ENCODE data around the gene ZCCHC17.

The ZCCHC17 gene

GRCh38 chr1:31289021-31289420 lies 7.8 kb upstream of the ZCCHC17 start:
- CTCF ChIA-PET = no interaction called here
- no peak for DNase-seq (ENCODE audit: extremely low spot score)
- POLR2A ChIA-PET = no interaction called here
- TF ChIP-seq L3MBTL2 (conservative IDR thresholded peaks at IDR 0.05) (no peak), TARDBP (IDR thresholded peaks at IDR 0.05) (no peak)

GRCh38 chr1:31295874-31296485 lies 852 bp upstream of the ZCCHC17 start:
- POLR2A ChIA-PET = interaction anchor here (0.8 to 1.6 kb wide), 21 partner anchors 8 to 253 kb away, joined by 3 to 20 read pairs (median 5); partner anchors contain the start of gene FABP3
- no peak for TF ChIP-seq SUZ12 (IDR thresholded peaks at IDR 0.05)
- no peak for TF ChIP-seq PKNOX1 (IDR thresholded peaks at IDR 0.05)
- no peak for TF ChIP-seq BHLHE40 (IDR thresholded peaks at IDR 0.05; ENCODE audit: borderline replicate concordance)
- TF ChIP-seq TARDBP (IDR thresholded peaks at IDR 0.05) = no peak
- no peak for TF ChIP-seq FOXM1 (IDR thresholded peaks at IDR 0.05; ENCODE audit: borderline replicate concordance)
- TF ChIP-seq L3MBTL2 (conservative IDR thresholded peaks at IDR 0.05) = no peak
- no peak for TF ChIP-seq HDGF (IDR thresholded peaks at IDR 0.05; ENCODE audit: borderline replicate concordance)
- no peak for TF ChIP-seq ARNT (IDR thresholded peaks at IDR 0.05)
- TF ChIP-seq NFRKB (IDR thresholded peaks at IDR 0.05) = no peak
- no peak for DNase-seq (ENCODE audit: extremely low spot score)
- CTCF ChIA-PET = interaction anchor here (1.1 kb wide), 1 partner anchor 99 kb away, joined by 3 read pairs; no protein-coding TSS in a partner anchor

- TF ChIP-seq NFRKB (IDR thresholded peaks at IDR 0.05) (no peak), FOXA1 (IDR thresholded peaks at IDR 0.05) (no peak), ELF4 (IDR thresholded peaks at IDR 0.05) (no peak), ARNT (IDR thresholded peaks at IDR 0.05) (no peak), LEF1 (IDR thresholded peaks at IDR 0.05; ENCODE audit: borderline replicate concordance) (no peak), FOXM1 (IDR thresholded peaks at IDR 0.05; ENCODE audit: borderline replicate concordance) (no peak), BHLHE40 (IDR thresholded peaks at IDR 0.05; ENCODE audit: borderline replicate concordance) (no peak), ZNF384 (IDR thresholded peaks at IDR 0.05) (no peak), SUZ12 (IDR thresholded peaks at IDR 0.05) (no peak), SP1 (IDR thresholded peaks at IDR 0.05) (no peak), L3MBTL2 (conservative IDR thresholded peaks at IDR 0.05) (no peak), CTBP1 (IDR thresholded peaks at IDR 0.05; ENCODE audit: borderline replicate concordance) (no peak), HDGF (IDR thresholded peaks at IDR 0.05; ENCODE audit: borderline replicate concordance) (no peak), TARDBP (IDR thresholded peaks at IDR 0.05) (no peak), FOXK2 (IDR thresholded peaks at IDR 0.05) (no peak)
- CTCF ChIA-PET = interaction anchor here (0.9 to 1.1 kb wide), 2 partner anchors 76 to 97 kb away, joined by 3 read pairs; partner anchors contain the start of gene FABP3
- POLR2A ChIA-PET = interaction anchor here (0.7 to 1.6 kb wide), 31 partner anchors 9 to 275 kb away, joined by 3 to 20 read pairs (median 4); partner anchors contain the start of gene FABP3
- DNase-seq (ENCODE audit: extremely low spot score) = peak; percentile 19
Measured at GRCh38 chr1:31297277-31298247, 730 bp downstream of the ZCCHC17 start.

- ChIA-PET CTCF (no interaction called here), POLR2A (no interaction called here)
- no peak for DNase-seq (ENCODE audit: extremely low spot score)
- no peak for TF ChIP-seq BHLHE40 (IDR thresholded peaks at IDR 0.05; ENCODE audit: borderline replicate concordance)
Measured at GRCh38 chr1:31299365-31299764, 2.5 kb downstream of the ZCCHC17 start.

GRCh38 chr1:31300193-31300592 lies 3.4 kb downstream of the ZCCHC17 start:
- ChIA-PET CTCF (no interaction called here), POLR2A (interaction anchor here (0.6 kb wide), 1 partner anchor 75 kb away, joined by 5 read pairs; no protein-coding TSS in a partner anchor)
- TF ChIP-seq NFRKB (IDR thresholded peaks at IDR 0.05) (no peak), SUZ12 (IDR thresholded peaks at IDR 0.05) (no peak), LEF1 (IDR thresholded peaks at IDR 0.05; ENCODE audit: borderline replicate concordance) (no peak), BHLHE40 (IDR thresholded peaks at IDR 0.05; ENCODE audit: borderline replicate concordance) (no peak), FOXA1 (IDR thresholded peaks at IDR 0.05) (no peak), ELF4 (IDR thresholded peaks at IDR 0.05) (no peak), PKNOX1 (IDR thresholded peaks at IDR 0.05) (no peak), FOXM1 (IDR thresholded peaks at IDR 0.05; ENCODE audit: borderline replicate concordance) (no peak), HDGF (IDR thresholded peaks at IDR 0.05; ENCODE audit: borderline replicate concordance) (no peak), SP1 (IDR thresholded peaks at IDR 0.05) (no peak), ZNF384 (IDR thresholded peaks at IDR 0.05) (no peak), L3MBTL2 (conservative IDR thresholded peaks at IDR 0.05) (no peak), FOXK2 (IDR thresholded peaks at IDR 0.05) (no peak), TARDBP (IDR thresholded peaks at IDR 0.05) (no peak), CTBP1 (IDR thresholded peaks at IDR 0.05; ENCODE audit: borderline replicate concordance) (no peak), ARNT (IDR thresholded peaks at IDR 0.05) (no peak)
- DNase-seq (ENCODE audit: extremely low spot score) = no peak

GRCh38 chr1:31302709-31303441 lies 6.0 kb downstream of the ZCCHC17 start:
- TF ChIP-seq SP1 (IDR thresholded peaks at IDR 0.05) (no peak), ZNF384 (IDR thresholded peaks at IDR 0.05) (no peak), ARNT (IDR thresholded peaks at IDR 0.05) (no peak), FOXA1 (IDR thresholded peaks at IDR 0.05) (no peak), NFRKB (IDR thresholded peaks at IDR 0.05) (no peak), LEF1 (IDR thresholded peaks at IDR 0.05; ENCODE audit: borderline replicate concordance) (no peak), TARDBP (IDR thresholded peaks at IDR 0.05) (no peak), CTBP1 (IDR thresholded peaks at IDR 0.05; ENCODE audit: borderline replicate concordance) (no peak), BHLHE40 (IDR thresholded peaks at IDR 0.05; ENCODE audit: borderline replicate concordance) (no peak), FOXK2 (IDR thresholded peaks at IDR 0.05) (no peak), L3MBTL2 (conservative IDR thresholded peaks at IDR 0.05) (no peak), HDGF (IDR thresholded peaks at IDR 0.05; ENCODE audit: borderline replicate concordance) (no peak), SUZ12 (IDR thresholded peaks at IDR 0.05) (no peak), FOXM1 (IDR thresholded peaks at IDR 0.05; ENCODE audit: borderline replicate concordance) (no peak), PKNOX1 (IDR thresholded peaks at IDR 0.05) (no peak), ELF4 (IDR thresholded peaks at IDR 0.05) (no peak)
- ChIA-PET CTCF (no interaction called here), POLR2A (no interaction called here)
- no peak for DNase-seq (ENCODE audit: extremely low spot score)

Measured in HEK293T (cell line).